GM10847 (cell line): ENCODE results near the gene ABCA7.

Experiments used
- POLR2A ChIP-seq: IDR thresholded peaks from 2 replicates; pipeline ENCODE4 v1.6.1; 2011; ENCODE audit not compliant: insufficient read length; ENCODE audit errors: extremely low read depth

The ABCA7 gene

GRCh38 chr19:1110809-1111640 lies 71.1 kb downstream of the ABCA7 start:
- no peak for TF ChIP-seq POLR2A

GRCh38 chr19:1111641-1112267 lies 71.8 kb downstream of the ABCA7 start:
- TF ChIP-seq POLR2A, result no peak

GRCh38 chr19:1112268-1113029 lies 72.5 kb downstream of the ABCA7 start:
- no peak for TF ChIP-seq POLR2A

- TF ChIP-seq POLR2A, result no peak
Measured at GRCh38 chr19:1113030-1113985, 73.4 kb downstream of the ABCA7 start.

- TF ChIP-seq POLR2A, result no peak
Measured at GRCh38 chr19:1113986-1114483, 74.1 kb downstream of the ABCA7 start.
